Measurements from ENCODE around the gene PLA2G2A. TPM values are rescaled to one million over a fixed set of nuclear protein-coding genes. Genes with fewer than 3 reads are reported as not detected.

The PLA2G2A gene, protein sequence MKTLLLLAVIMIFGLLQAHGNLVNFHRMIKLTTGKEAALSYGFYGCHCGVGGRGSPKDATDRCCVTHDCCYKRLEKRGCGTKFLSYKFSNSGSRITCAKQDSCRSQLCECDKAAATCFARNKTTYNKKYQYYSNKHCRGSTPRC
- not detected in 2 replicates for total RNA-seq

DNA sequence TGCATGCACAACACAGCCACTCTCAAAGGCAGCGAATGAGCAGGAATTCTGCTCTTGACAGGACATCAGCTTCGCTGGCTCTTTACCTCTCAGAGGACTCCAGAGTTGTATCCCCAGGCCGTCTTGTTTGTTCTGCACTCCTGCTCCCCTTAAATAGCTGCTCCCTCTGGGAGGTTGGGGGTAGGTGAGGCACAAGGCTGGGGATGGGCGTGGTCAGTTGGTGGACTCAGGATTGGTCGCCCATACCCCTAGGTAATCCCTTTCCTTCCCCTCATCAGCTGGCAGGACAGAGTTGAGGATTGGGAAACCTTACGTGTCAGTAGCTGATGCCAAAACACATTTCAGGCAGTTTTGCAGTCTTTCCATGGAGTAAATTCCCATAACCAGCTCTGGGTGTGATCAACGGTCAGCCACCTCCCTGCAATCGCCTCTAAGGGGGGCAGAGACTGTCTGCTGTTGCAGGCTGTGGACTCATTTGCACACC lies at the start of gene PLA2G2A:
Gene PLA2G2A, minus strand, starts transcription at position 125 of the 484 bp plus-strand sequence. CDS start 845 bp downstream, outside the sequence.
- H3K4me3 ChIP-seq (ENCODE audit: low read depth, low read length) = no peak within 1 kb of the TSS
- no peak for DNase-seq (ENCODE audit: low read depth)
- no peak for TF ChIP-seq CTCF (IDR thresholded peaks at IDR 0.05; ENCODE audit: insufficient read depth, low read depth, low read length)

DNA sequence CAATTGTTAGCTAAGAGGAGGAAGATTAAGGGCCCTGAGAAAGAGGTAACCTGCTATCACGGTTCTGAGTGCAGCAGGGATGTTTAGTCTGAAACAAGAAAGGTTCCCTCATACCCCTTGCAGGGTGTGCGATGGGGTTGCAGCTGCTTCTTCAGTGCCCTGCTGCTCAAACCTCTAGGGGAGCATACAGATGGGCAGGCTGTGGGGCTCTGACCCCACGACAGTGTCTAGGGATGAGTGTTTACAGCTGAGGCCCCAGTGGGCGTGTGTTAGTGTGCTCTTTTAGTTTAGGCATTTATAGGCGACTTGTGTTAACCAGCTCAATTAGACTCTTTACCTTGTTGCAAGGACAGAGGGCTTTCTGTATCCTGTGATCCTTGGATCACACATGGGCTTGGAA lies 49.3 kb upstream of the PLA2G2A start:
- no peak for TF ChIP-seq CTCF (IDR thresholded peaks at IDR 0.05; ENCODE audit: insufficient read depth, low read depth, low read length)
- no peak for DNase-seq (ENCODE audit: low read depth)
- no peak overlapping the region for H3K4me3 ChIP-seq (ENCODE audit: low read depth, low read length)

DNA sequence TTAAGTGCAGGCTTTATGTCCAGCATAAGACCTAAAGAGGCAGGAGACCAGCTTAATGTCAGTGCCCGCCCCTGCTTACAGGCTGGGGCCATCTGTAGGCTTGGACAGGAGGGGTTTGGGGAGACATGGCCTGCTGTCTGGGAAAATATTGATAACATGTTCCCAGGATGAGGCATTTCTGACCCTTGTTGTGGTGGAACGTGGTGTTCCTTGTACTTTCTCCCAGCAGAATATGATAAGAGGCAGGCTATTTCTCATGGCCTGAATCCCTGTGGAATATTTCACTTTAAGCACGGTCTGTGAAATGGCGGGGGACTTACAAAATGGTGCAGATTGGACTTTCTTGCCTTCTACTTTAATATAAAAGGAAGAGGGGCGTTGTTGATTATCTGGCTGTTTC lies 48.7 kb upstream of the PLA2G2A start:
- DNase-seq (ENCODE audit: low read depth) = peak; percentile 36
- no peak overlapping the region for H3K4me3 ChIP-seq (ENCODE audit: low read depth, low read length)
- TF ChIP-seq CTCF (IDR thresholded peaks at IDR 0.05; ENCODE audit: insufficient read depth, low read depth, low read length) = no peak

GRCh38 chr1:20017741-20018140 lies 38.3 kb upstream of the PLA2G2A start:
- H3K4me3 ChIP-seq (ENCODE audit: low read depth, low read length) = no peak overlapping the region
- no peak for DNase-seq (ENCODE audit: low read depth)
- no peak for TF ChIP-seq CTCF (IDR thresholded peaks at IDR 0.05; ENCODE audit: insufficient read depth, low read depth, low read length)

GRCh38 chr1:20014153-20014552 lies 34.7 kb upstream of the PLA2G2A start:
- no peak for TF ChIP-seq CTCF (IDR thresholded peaks at IDR 0.05; ENCODE audit: insufficient read depth, low read depth, low read length)
- H3K4me3 ChIP-seq (ENCODE audit: low read depth, low read length) = no peak overlapping the region
- DNase-seq (ENCODE audit: low read depth) = no peak

DNA sequence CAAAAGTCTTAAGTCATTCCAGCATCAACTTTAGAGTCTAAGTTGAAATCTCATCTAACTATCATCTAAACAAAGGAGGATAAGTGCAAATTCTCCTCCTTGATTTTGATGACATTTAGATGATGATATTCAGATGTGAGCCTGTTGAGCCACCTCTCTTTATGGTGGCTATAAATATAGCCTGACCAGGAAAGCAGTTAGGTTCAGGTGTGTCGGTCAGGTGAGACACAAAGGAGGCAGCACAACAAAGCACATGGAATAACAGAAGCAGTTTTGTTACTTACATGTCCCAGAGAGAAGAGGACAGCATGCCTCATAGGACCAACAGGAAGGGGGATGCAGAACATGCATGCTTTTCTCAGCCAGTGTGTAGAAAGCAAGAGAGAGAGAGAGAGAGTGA lies 30.6 kb upstream of the PLA2G2A start:
- no peak for DNase-seq (ENCODE audit: low read depth)
- H3K4me3 ChIP-seq (ENCODE audit: low read depth, low read length) = no peak overlapping the region
- no peak for TF ChIP-seq CTCF (IDR thresholded peaks at IDR 0.05; ENCODE audit: insufficient read depth, low read depth, low read length)

DNA sequence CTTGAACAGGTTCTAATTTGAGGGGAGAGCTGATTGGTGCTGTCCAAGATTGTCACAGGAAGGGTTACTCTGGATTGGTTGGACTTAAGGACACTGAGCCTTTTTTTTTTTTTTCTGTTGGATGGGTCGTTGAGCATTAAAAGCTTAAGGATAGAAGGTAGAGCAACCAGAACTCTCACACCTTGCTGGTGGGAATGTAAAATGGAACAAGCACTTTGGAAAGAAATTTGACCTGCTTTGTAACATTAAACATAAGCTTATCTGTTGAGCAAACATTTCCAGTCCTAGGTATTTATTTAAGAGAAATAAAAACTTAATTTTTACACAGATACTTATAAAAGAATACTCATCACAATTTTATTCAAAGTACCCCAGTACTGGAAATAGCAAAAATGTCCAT lies 29.8 kb upstream of the PLA2G2A start:
- TF ChIP-seq CTCF (IDR thresholded peaks at IDR 0.05; ENCODE audit: insufficient read depth, low read depth, low read length) = no peak
- H3K4me3 ChIP-seq (ENCODE audit: low read depth, low read length) = no peak overlapping the region
- no peak for DNase-seq (ENCODE audit: low read depth)

All from fibroblast of villous mesenchyme (primary cell).